ENCODE measurements around the gene RNASE13.

- TF ChIP-seq POLR2A (IDR thresholded peaks at IDR 0.05), result no peak
- TF ChIP-seq, protein P1, sequence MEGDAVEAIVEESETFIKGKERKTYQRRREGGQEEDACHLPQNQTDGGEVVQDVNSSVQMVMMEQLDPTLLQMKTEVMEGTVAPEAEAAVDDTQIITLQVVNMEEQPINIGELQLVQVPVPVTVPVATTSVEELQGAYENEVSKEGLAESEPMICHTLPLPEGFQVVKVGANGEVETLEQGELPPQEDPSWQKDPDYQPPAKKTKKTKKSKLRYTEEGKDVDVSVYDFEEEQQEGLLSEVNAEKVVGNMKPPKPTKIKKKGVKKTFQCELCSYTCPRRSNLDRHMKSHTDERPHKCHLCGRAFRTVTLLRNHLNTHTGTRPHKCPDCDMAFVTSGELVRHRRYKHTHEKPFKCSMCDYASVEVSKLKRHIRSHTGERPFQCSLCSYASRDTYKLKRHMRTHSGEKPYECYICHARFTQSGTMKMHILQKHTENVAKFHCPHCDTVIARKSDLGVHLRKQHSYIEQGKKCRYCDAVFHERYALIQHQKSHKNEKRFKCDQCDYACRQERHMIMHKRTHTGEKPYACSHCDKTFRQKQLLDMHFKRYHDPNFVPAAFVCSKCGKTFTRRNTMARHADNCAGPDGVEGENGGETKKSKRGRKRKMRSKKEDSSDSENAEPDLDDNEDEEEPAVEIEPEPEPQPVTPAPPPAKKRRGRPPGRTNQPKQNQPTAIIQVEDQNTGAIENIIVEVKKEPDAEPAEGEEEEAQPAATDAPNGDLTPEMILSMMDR (IDR thresholded peaks at IDR 0.05), result no peak
Measured at GRCh38 chr14:21048638-21049037, 14.0 kb upstream of the RNASE13 start.

Data from body of pancreas (tissue), 4 donors.